GM23338 (cell line): ENCODE measurements around the gene ANKH. TPM values are rescaled to one million over a fixed set of nuclear protein-coding genes. Genes with fewer than 3 reads are reported as not detected.

Source experiments
- ATAC-seq: fragments of 200-7000 bp; cut with Tn5 transposase; 3 replicates; pipeline ENCODE4 v1.9.1; 2020
- DNase-seq: peaks from one replicate; pipeline ENCODE4 v3.0.0-alpha.2; 2015; ENCODE audit warnings: low spot score
- H2AFZ ChIP-seq: fragments of 200-600 bp; sonication (generic); 2 replicates; pipeline ENCODE4 v1.8.0; 2016; ENCODE audit warnings: antibody characterized with exemption, mild to moderate bottlenecking, moderate library complexity
- H3F3A ChIP-seq: fragments of 200-600 bp; sonication (generic); replicated peaks from 2 replicates; pipeline ENCODE4 v1.8.0; 2017; ENCODE audit warnings: antibody characterized with exemption, mixed run types, low read depth
- H3K27ac ChIP-seq: fragments of 200-600 bp; sonication (generic); 2 replicates; pipeline ENCODE4 v1.6.1; 2016; ENCODE audit warnings: low read depth
- H3K27me3 ChIP-seq: fragments of 200-600 bp; sonication (generic); 2 replicates; pipeline ENCODE4 v1.8.0; 2016; ENCODE audit warnings: mild to moderate bottlenecking, mixed run types, moderate library complexity; ENCODE audit not compliant: insufficient read depth
- H3K36me3 ChIP-seq: fragments of 200-600 bp; sonication (generic); 2 replicates; pipeline ENCODE4 v1.8.0; 2016; ENCODE audit warnings: mild to moderate bottlenecking; ENCODE audit not compliant: insufficient read depth
- H3K4me1 ChIP-seq: fragments of 200-600 bp; sonication (generic); 2 replicates; pipeline ENCODE4 v1.8.0; 2016; ENCODE audit warnings: mild to moderate bottlenecking, moderate library complexity; ENCODE audit not compliant: insufficient read depth
- H3K4me2 ChIP-seq: fragments of 200-600 bp; sonication (generic); 2 replicates; pipeline ENCODE4 v1.7.1; 2017; ENCODE audit warnings: mixed run types
- H3K4me3 ChIP-seq: fragments of 200-600 bp; sonication (generic); 2 replicates; pipeline ENCODE4 v1.6.1; 2016; ENCODE audit warnings: mixed run types
- H3K79me2 ChIP-seq: fragments of 200-600 bp; sonication (generic); replicated peaks from 2 replicates; pipeline ENCODE4 v1.8.0; 2017; ENCODE audit warnings: mild to moderate bottlenecking; ENCODE audit not compliant: insufficient read depth
- H3K9me2 ChIP-seq: fragments of 200-600 bp; sonication (generic); 2 replicates; pipeline ENCODE4 v1.8.0; 2017; ENCODE audit not compliant: insufficient read depth
- H4K20me1 ChIP-seq: fragments of 200-600 bp; sonication (generic); replicated peaks from 2 replicates; pipeline ENCODE4 v1.8.0; 2017; ENCODE audit warnings: mild to moderate bottlenecking; ENCODE audit not compliant: insufficient read depth
- H3K27ac Mint-ChIP-seq: 2 replicates; pipeline ENCODE4 v1.8.0; 2020; ENCODE audit warnings: inconsistent platforms, mild to moderate bottlenecking, moderate library complexity, mixed read lengths
- H3K27me3 Mint-ChIP-seq: 3 replicates; pipeline ENCODE4 v1.8.0; 2022; ENCODE audit warnings: low read depth, mild to moderate bottlenecking, moderate library complexity, mixed read lengths, inconsistent platforms; ENCODE audit not compliant: insufficient read depth, poor library complexity
- H3K36me3 Mint-ChIP-seq: 3 replicates; pipeline ENCODE4 v1.8.0; 2021; ENCODE audit warnings: low read depth, mild to moderate bottlenecking, inconsistent platforms, moderate library complexity, mixed read lengths
- H3K4me1 Mint-ChIP-seq: 3 replicates; pipeline ENCODE4 v1.8.0; 2020; ENCODE audit warnings: mild to moderate bottlenecking, inconsistent platforms, mixed read lengths
- H3K4me3 Mint-ChIP-seq: 3 replicates; pipeline ENCODE4 v1.8.0; 2021; ENCODE audit warnings: moderate library complexity, mild to moderate bottlenecking, inconsistent platforms, mixed read lengths
- H3K9me3 Mint-ChIP-seq: 3 replicates; pipeline ENCODE4 v1.8.0; 2020; ENCODE audit warnings: moderate library complexity, mild to moderate bottlenecking, inconsistent platforms, mixed read lengths
- CREB1 ChIP-seq: fragments of 250-450 bp; sonication (Bioruptor Pico); IDR thresholded peaks from 2 replicates; pipeline ENCODE4 v1.5.0; 2020; ENCODE audit warnings: low read depth, mild to moderate bottlenecking, moderate library complexity
- ETS1 ChIP-seq: IDR thresholded peaks from 2 replicates; pipeline ENCODE4 v1.6.1; 2016; ENCODE audit warnings: antibody characterized with exemption
- EZH2 ChIP-seq: fragments of 200-600 bp; sonication (generic); IDR thresholded peaks from one replicate; pipeline ENCODE4 v1.8.0; 2017; ENCODE audit warnings: antibody characterized with exemption, mild to moderate bottlenecking, low read depth; ENCODE audit not compliant: unreplicated experiment
- EZH2phosphoT487 ChIP-seq: fragments of 200-600 bp; sonication (generic); IDR thresholded peaks from one replicate; pipeline ENCODE4 v1.8.1; 2018; ENCODE audit warnings: antibody characterized with exemption; ENCODE audit not compliant: unreplicated experiment
- NANOG ChIP-seq: IDR thresholded peaks from 2 replicates; pipeline ENCODE4 v1.6.1; 2016; ENCODE audit warnings: antibody characterized with exemption, borderline replicate concordance
- POLR2AphosphoS5 ChIP-seq: IDR thresholded peaks from 2 replicates; pipeline ENCODE4 v1.6.1; 2016; ENCODE audit warnings: antibody characterized with exemption, low read depth
- REST ChIP-seq: IDR thresholded peaks from one replicate; pipeline ENCODE4 v1.6.1; 2018; ENCODE audit warnings: antibody characterized with exemption; ENCODE audit not compliant: unreplicated experiment
- ZNF114 ChIP-seq: fragments of 250-450 bp; sonication (Bioruptor Pico); IDR thresholded peaks from 2 replicates; pipeline ENCODE4 v1.5.0; 2020; ENCODE audit warnings: mild to moderate bottlenecking, moderate library complexity
- ZNF331 ChIP-seq: fragments of 250-450 bp; sonication (Bioruptor Pico); IDR thresholded peaks from 2 replicates; pipeline ENCODE4 v1.5.0; 2020; ENCODE audit warnings: low read depth, mild to moderate bottlenecking, moderate library complexity
- polyA plus RNA-seq: library from polyadenylated mRNA; unstranded; fragments of >200 nt; fragmentation: Nextera tagmentation; extraction: Ambion mirVana; gene quantifications from 2 replicates; pipeline ENCODE4 v1.2.1, GENCODE V29; 2016
- total RNA-seq: library from RNA; depleted of rRNA; stranded (reverse); fragments of >200 nt; shearing (Covaris generic); gene quantifications from 2 replicates; pipeline ENCODE4 v1.2.3, GENCODE V29; 2014

Gene ANKH
- total and polyA plus RNA-seq, 2 experiments from 2014 or later, result 5.0 to 6.1 TPM

- Histone ChIP-seq H2AFZ (no peak overlapping the region), H3K36me3 (peaks cover 10% of the 10 kb centered on the region; the same call in 1 of the 2 replicates), H3K27me3 (no peaks in the 10 kb centered on the region), H3K4me3 (no peak overlapping the region), H3K9me2 (no peaks in the 10 kb centered on the region), H3F3A (no peaks in the 10 kb centered on the region), H3K4me2 (no peak overlapping the region), H3K79me2 (peaks cover 23% of the 10 kb centered on the region), H4K20me1 (no peaks in the 10 kb centered on the region; the same call in 1 of the 2 replicates), H3K4me1 (peaks cover 6% of the 10 kb centered on the region; the same call in 1 of the 2 replicates), H3K27ac (no peak overlapping the region)
- no peak for DNase-seq
- H3K9me3 Mint-ChIP-seq, result no peaks in the 10 kb centered on the region
- H3K4me3 Mint-ChIP-seq, result no peak overlapping the region
- peaks cover 33% of the 10 kb centered on the region for H3K36me3 Mint-ChIP-seq
- peaks cover 10% of the 10 kb centered on the region; the same call in 2 of the 3 replicates for H3K4me1 Mint-ChIP-seq
- no peaks in the 10 kb centered on the region for H3K27me3 Mint-ChIP-seq
- no peak for TF ChIP-seq NANOG
- TF ChIP-seq ETS1, result no peak
- TF ChIP-seq ZNF331 (CRISPR knock-in tag), result no peak
- no peak for TF ChIP-seq ZNF114 (CRISPR knock-in tag)
- TF ChIP-seq POLR2AphosphoS5, result no peak
- TF ChIP-seq EZH2phosphoT487, result no peak
- no peak for TF ChIP-seq REST
- no peak for TF ChIP-seq EZH2
- H3K27ac Mint-ChIP-seq, result no peak overlapping the region
- no peak for ATAC-seq
Observed at GRCh38 chr5:14681236-14681752, 190.3 kb downstream of the ANKH start.

- H3K79me2 ChIP-seq, result peaks cover 39% of the 10 kb centered on the region
- Mint-ChIP-seq H3K27ac (no peak overlapping the region), H3K9me3 (no peaks in the 10 kb centered on the region), H3K36me3 (peaks cover 28% of the 10 kb centered on the region), H3K27me3 (no peaks in the 10 kb centered on the region), H3K4me3 (no peak overlapping the region), H3K4me1 (peaks cover 19% of the 10 kb centered on the region)
- no peaks in the 10 kb centered on the region; the same call in 1 of the 2 replicates for H4K20me1 ChIP-seq
- no peak overlapping the region for H3K4me2 ChIP-seq
- no peak for TF ChIP-seq ETS1
- TF ChIP-seq ZNF114 (CRISPR knock-in tag), result no peak
- no peak for TF ChIP-seq ZNF331 (CRISPR knock-in tag)
- no peak for TF ChIP-seq EZH2
- no peak for TF ChIP-seq NANOG
- no peak for TF ChIP-seq REST
- no peak for TF ChIP-seq CREB1 (CRISPR knock-in tag)
- H3K4me1 ChIP-seq, result peaks cover 22% of the 10 kb centered on the region
- H2AFZ ChIP-seq, result no peak overlapping the region
- DNase-seq (no peak), ATAC-seq (no peak)
- H3K4me3 ChIP-seq, result no peak overlapping the region
- no peak overlapping the region for H3K27ac ChIP-seq
- no peaks in the 10 kb centered on the region for H3F3A ChIP-seq
- H3K27me3 ChIP-seq, result no peaks in the 10 kb centered on the region
- no peaks in the 10 kb centered on the region for H3K9me2 ChIP-seq
- peaks cover 10% of the 10 kb centered on the region; the same call in 1 of the 2 replicates for H3K36me3 ChIP-seq
Observed at GRCh38 chr5:14679595-14679994, 192.0 kb downstream of the ANKH start.
